ENCODE data around the gene GUCA1C. TPM values are rescaled to one million over a fixed set of nuclear protein-coding genes. Genes with fewer than 3 reads are reported as not detected.

The GUCA1C gene
- total and polyA plus RNA-seq, 10 of the 15 experiments (the other 5 are each of a cell fraction or from before 2014, with no cell fraction given): not detected

DNA sequence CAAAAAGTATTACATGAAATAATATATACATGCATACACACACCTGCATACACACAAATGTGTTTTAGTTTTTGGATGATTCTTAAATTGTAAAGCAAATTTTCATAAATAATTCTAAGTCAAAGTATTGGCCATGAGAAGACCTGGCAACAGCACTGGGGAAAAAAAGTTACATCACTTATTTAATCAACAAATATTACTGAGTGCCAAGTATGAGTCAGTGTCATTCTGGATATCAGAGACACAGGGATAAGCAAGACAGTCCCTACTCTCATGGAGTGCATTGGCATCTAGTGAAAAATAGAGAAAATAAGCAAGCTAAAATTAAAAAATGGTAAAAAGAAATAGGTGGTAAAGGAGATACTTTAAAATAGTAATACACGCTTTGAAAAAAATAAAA lies 29.4 kb upstream of the GUCA1C start:
- H3K4me3 ChIP-seq: no peak overlapping the region
- no peak overlapping the region for H3K27ac ChIP-seq (ENCODE audit: control insufficient read depth, insufficient read depth)
- 78% methylated on average over 1 of the region's 1 CpG for WGBS (ENCODE audit: insufficient coverage, insufficient replicate concordance, low lambda C conversion rate, missing lambda C conversion rate)
- ChIA-PET SMC1A (ENCODE audit: uncharacterized antibody, unreplicated experiment) (no interaction called here), CTCF (no interaction called here), POLR2A (no interaction called here), RAD21 (ENCODE audit: unreplicated experiment) (no interaction called here)
- ATAC-seq: no peak
- no peak for DNase-seq (ENCODE audit: low read depth, low spot score)
- no peak for FAIRE-seq
- no peak overlapping the region for H2AFZ ChIP-seq (ENCODE audit: control insufficient read depth, low read depth, low read length)
- H3K36me3 ChIP-seq (ENCODE audit: control insufficient read depth in 2 of 2, insufficient read depth in 2 of 2, low read length in 1 of 2): no peaks in the 10 kb centered on the region
- H3K4me1 ChIP-seq (ENCODE audit: control insufficient read depth, insufficient read depth, low read length): no peaks in the 10 kb centered on the region
- no peaks in the 10 kb centered on the region for H4K20me1 ChIP-seq (ENCODE audit: control insufficient read depth, insufficient read depth)
- BruUV-seq (replicated peaks): no TSS peak
- intact Hi-C loops (cut with micrococcal nuclease; ENCODE audit: unreplicated experiment): no loop called here
- H3K9me3 ChIP-seq (replicated peaks; ENCODE audit: control insufficient read depth, insufficient read depth, low read length): no peaks in the 10 kb centered on the region
- TF ChIP-seq CHD2 (IDR thresholded peaks at IDR 0.05; ENCODE audit: borderline replicate concordance, low read depth, low read length) (no peak), ZNF384 (IDR thresholded peaks at IDR 0.05; ENCODE audit: borderline replicate concordance, low read depth, low read length) (no peak), KAT2A (conservative IDR thresholded peaks at IDR 0.05; ENCODE audit: control insufficient read depth, low read depth, low read length) (no peak), NBN (IDR thresholded peaks at IDR 0.05) (no peak), SMAD5 (IDR thresholded peaks at IDR 0.05; ENCODE audit: low read depth) (no peak), SUPT20H (IDR thresholded peaks at IDR 0.05; ENCODE audit: borderline replicate concordance, control insufficient read depth, low read depth, low read length) (no peak), MTA3 (IDR thresholded peaks at IDR 0.05; ENCODE audit: borderline replicate concordance, low read length) (no peak), CBFB (IDR thresholded peaks at IDR 0.05; ENCODE audit: low read depth) (no peak), CEBPB (IDR thresholded peaks at IDR 0.05; ENCODE audit: borderline replicate concordance in 1 of 2, low read depth in 2 of 2, low read length in 2 of 2) (no peak), MYC (IDR thresholded peaks at IDR 0.05; ENCODE audit: insufficient read depth, insufficient read length, insufficient replicate concordance, low read length, severe bottlenecking) (no peak), NR2F1 (conservative IDR thresholded peaks at IDR 0.05) (no peak), SREBF1 (IDR thresholded peaks at IDR 0.05; ENCODE audit: low read length) (no peak)
- TF ChIP-seq, protein P1, sequence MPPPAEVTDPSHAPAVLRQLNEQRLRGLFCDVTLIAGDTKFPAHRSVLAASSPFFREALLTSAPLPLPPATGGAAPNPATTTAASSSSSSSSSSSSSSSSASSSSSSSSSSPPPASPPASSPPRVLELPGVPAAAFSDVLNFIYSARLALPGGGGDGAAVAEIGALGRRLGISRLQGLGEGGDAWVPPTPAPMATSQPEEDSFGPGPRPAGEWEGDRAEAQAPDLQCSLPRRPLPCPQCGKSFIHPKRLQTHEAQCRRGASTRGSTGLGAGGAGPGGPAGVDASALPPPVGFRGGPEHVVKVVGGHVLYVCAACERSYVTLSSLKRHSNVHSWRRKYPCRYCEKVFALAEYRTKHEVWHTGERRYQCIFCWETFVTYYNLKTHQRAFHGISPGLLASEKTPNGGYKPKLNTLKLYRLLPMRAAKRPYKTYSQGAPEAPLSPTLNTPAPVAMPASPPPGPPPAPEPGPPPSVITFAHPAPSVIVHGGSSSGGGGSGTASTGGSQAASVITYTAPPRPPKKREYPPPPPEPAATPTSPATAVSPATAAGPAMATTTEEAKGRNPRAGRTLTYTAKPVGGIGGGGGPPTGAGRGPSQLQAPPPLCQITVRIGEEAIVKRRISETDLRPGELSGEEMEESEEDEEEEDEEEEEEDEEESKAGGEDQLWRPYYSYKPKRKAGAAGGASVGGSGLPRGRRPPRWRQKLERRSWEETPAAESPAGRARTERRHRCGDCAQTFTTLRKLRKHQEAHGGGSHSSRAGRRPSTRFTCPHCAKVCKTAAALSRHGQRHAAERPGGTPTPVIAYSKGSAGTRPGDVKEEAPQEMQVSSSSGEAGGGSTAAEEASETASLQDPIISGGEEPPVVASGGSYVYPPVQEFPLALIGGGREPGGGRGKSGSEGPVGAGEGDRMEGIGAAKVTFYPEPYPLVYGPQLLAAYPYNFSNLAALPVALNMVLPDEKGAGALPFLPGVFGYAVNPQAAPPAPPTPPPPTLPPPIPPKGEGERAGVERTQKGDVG (CRISPR knock-in tag; IDR thresholded peaks at IDR 0.05): no peak
- TF ChIP-seq, protein P2, sequence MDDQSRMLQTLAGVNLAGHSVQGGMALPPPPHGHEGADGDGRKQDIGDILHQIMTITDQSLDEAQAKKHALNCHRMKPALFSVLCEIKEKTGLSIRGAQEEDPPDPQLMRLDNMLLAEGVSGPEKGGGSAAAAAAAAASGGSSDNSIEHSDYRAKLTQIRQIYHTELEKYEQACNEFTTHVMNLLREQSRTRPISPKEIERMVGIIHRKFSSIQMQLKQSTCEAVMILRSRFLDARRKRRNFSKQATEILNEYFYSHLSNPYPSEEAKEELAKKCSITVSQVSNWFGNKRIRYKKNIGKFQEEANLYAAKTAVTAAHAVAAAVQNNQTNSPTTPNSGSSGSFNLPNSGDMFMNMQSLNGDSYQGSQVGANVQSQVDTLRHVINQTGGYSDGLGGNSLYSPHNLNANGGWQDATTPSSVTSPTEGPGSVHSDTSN (IDR thresholded peaks at IDR 0.05; ENCODE audit: insufficient replicate concordance, low read depth, low read length): no peak
- TF ChIP-seq, protein P3, sequence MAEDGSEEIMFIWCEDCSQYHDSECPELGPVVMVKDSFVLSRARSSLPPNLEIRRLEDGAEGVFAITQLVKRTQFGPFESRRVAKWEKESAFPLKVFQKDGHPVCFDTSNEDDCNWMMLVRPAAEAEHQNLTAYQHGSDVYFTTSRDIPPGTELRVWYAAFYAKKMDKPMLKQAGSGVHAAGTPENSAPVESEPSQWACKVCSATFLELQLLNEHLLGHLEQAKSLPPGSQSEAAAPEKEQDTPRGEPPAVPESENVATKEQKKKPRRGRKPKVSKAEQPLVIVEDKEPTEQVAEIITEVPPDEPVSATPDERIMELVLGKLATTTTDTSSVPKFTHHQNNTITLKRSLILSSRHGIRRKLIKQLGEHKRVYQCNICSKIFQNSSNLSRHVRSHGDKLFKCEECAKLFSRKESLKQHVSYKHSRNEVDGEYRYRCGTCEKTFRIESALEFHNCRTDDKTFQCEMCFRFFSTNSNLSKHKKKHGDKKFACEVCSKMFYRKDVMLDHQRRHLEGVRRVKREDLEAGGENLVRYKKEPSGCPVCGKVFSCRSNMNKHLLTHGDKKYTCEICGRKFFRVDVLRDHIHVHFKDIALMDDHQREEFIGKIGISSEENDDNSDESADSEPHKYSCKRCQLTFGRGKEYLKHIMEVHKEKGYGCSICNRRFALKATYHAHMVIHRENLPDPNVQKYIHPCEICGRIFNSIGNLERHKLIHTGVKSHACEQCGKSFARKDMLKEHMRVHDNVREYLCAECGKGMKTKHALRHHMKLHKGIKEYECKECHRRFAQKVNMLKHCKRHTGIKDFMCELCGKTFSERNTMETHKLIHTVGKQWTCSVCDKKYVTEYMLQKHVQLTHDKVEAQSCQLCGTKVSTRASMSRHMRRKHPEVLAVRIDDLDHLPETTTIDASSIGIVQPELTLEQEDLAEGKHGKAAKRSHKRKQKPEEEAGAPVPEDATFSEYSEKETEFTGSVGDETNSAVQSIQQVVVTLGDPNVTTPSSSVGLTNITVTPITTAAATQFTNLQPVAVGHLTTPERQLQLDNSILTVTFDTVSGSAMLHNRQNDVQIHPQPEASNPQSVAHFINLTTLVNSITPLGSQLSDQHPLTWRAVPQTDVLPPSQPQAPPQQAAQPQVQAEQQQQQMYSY (CRISPR knock-in tag; IDR thresholded peaks at IDR 0.05): no peak
- TF ChIP-seq, protein P4, sequence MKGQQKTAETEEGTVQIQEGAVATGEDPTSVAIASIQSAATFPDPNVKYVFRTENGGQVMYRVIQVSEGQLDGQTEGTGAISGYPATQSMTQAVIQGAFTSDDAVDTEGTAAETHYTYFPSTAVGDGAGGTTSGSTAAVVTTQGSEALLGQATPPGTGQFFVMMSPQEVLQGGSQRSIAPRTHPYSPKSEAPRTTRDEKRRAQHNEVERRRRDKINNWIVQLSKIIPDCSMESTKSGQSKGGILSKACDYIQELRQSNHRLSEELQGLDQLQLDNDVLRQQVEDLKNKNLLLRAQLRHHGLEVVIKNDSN (IDR thresholded peaks at IDR 0.05; ENCODE audit: borderline replicate concordance, extremely low read length, insufficient read depth, low read depth, low read length): no peak
- H3K79me2 ChIP-seq (ENCODE audit: control insufficient read depth, insufficient read depth, low read length): no peaks in the 10 kb centered on the region
- in situ Hi-C loops (cut with MboI): no loop called here
- H3K27me3 ChIP-seq (replicated peaks in 1 of 2; ENCODE audit: control insufficient read depth in 2 of 2, insufficient read depth in 2 of 2, low read length in 1 of 2): no peaks in the 10 kb centered on the region; a peak in 1 of 4 replicates
- no peak overlapping the region for H3K9ac ChIP-seq (ENCODE audit: control insufficient read depth, insufficient read depth, low read length)
- no peak overlapping the region for H3K4me2 ChIP-seq (ENCODE audit: control insufficient read depth, insufficient read depth)

Measured in GM12878 (cell line).